ENCODE measurements around the gene PRICKLE1. TPM values are rescaled to one million over a fixed set of nuclear protein-coding genes. Genes with fewer than 3 reads are reported as not detected.

PRICKLE1 gene
- total RNA-seq, 1 donor from 2014 or later = 4.5 TPM

GRCh38 chr12:42582050-42582449, 7.5 kb downstream of the PRICKLE1 start:
- Mint-ChIP-seq H3K4me1 (no peaks in the 10 kb centered on the region), H3K36me3 (ENCODE audit: low read depth) (no peaks in the 10 kb centered on the region), H3K27ac (no peak overlapping the region), H3K9me3 (no peaks in the 10 kb centered on the region), H3K4me3 (no peak overlapping the region), H3K27me3 (peaks cover 26% of the 10 kb centered on the region)
- intact Hi-C loops (cut with micrococcal nuclease) = no loop called here
- CTCF ChIA-PET = interaction anchor here (0.8 kb wide), 1 partner anchor 13 kb away, joined by 3 read pairs; no protein-coding TSS in a partner anchor
- no peak for TF ChIP-seq CTCF (IDR thresholded peaks at IDR 0.05)
- DNase-seq (no peak), ATAC-seq (ENCODE audit: low read depth) (no peak)
- POLR2A ChIA-PET = no interaction called here

- intact Hi-C loops (cut with micrococcal nuclease) = no loop called here
- POLR2A ChIA-PET = no interaction called here
- H3K4me3 Mint-ChIP-seq = no peak overlapping the region
Measured at GRCh38 chr12:42576374-42576773, 13.2 kb downstream of the PRICKLE1 start.

GRCh38 chr12:42575717-42576116, 13.8 kb downstream of the PRICKLE1 start:
- intact Hi-C loops (cut with micrococcal nuclease) = no loop called here
- no peak overlapping the region for H3K27ac Mint-ChIP-seq
- ChIA-PET POLR2A (no interaction called here), CTCF (no interaction called here)
- H3K4me3 Mint-ChIP-seq = no peak overlapping the region
- TF ChIP-seq CTCF (IDR thresholded peaks at IDR 0.05) = no peak
- peaks cover 5% of the 10 kb centered on the region for H3K27me3 Mint-ChIP-seq
- H3K9me3 Mint-ChIP-seq = no peaks in the 10 kb centered on the region
- no peaks in the 10 kb centered on the region for H3K36me3 Mint-ChIP-seq (ENCODE audit: low read depth)
- DNase-seq (no peak), ATAC-seq (ENCODE audit: low read depth) (no peak)
- H3K4me1 Mint-ChIP-seq = no peaks in the 10 kb centered on the region

More at GRCh38 chr12:42576374-42576773, 13.2 kb downstream of the PRICKLE1 start:
- CTCF ChIA-PET = no interaction called here
- no peak for TF ChIP-seq CTCF (IDR thresholded peaks at IDR 0.05)
- no peak for DNase-seq
- Mint-ChIP-seq H3K9me3 (no peaks in the 10 kb centered on the region), H3K27me3 (peaks cover 6% of the 10 kb centered on the region), H3K36me3 (ENCODE audit: low read depth) (no peaks in the 10 kb centered on the region), H3K27ac (no peak overlapping the region), H3K4me1 (no peaks in the 10 kb centered on the region)
- ATAC-seq (ENCODE audit: low read depth) = no peak

GRCh38 chr12:42574851-42575266, 14.7 kb downstream of the PRICKLE1 start:
- Mint-ChIP-seq H3K27ac (no peak overlapping the region), H3K4me3 (no peak overlapping the region), H3K36me3 (ENCODE audit: low read depth) (no peaks in the 10 kb centered on the region), H3K9me3 (no peaks in the 10 kb centered on the region), H3K27me3 (peaks cover 2% of the 10 kb centered on the region), H3K4me1 (no peaks in the 10 kb centered on the region)
- POLR2A ChIA-PET = no interaction called here
- DNase-seq = no peak
- CTCF ChIA-PET = no interaction called here
- no peak for TF ChIP-seq CTCF (IDR thresholded peaks at IDR 0.05)
- intact Hi-C loops (cut with micrococcal nuclease) = no loop called here
- ATAC-seq (ENCODE audit: low read depth) = no peak

GRCh38 chr12:42571327-42572009, 18.1 kb downstream of the PRICKLE1 start:
- POLR2A ChIA-PET = no interaction called here
- DNase-seq = no peak
- Mint-ChIP-seq H3K4me3 (no peak overlapping the region), H3K36me3 (ENCODE audit: low read depth) (no peaks in the 10 kb centered on the region), H3K4me1 (no peaks in the 10 kb centered on the region), H3K9me3 (no peaks in the 10 kb centered on the region), H3K27me3 (no peaks in the 10 kb centered on the region), H3K27ac (no peak overlapping the region)
- CTCF ChIA-PET = no interaction called here
- intact Hi-C loops (cut with micrococcal nuclease) = no loop called here
- TF ChIP-seq CTCF (IDR thresholded peaks at IDR 0.05) = no peak
- ATAC-seq (ENCODE audit: low read depth) = no peak
